ENCODE data around the gene TMEM222. TPM values are rescaled to one million over a fixed set of nuclear protein-coding genes. Genes with fewer than 3 reads are reported as not detected.

TMEM222 gene
- total and polyA plus RNA-seq, 10 of the 15 experiments (the other 5 are each of a cell fraction or from before 2014, with no cell fraction given): 3.8 to 43.5 (median 35.4) TPM

DNA sequence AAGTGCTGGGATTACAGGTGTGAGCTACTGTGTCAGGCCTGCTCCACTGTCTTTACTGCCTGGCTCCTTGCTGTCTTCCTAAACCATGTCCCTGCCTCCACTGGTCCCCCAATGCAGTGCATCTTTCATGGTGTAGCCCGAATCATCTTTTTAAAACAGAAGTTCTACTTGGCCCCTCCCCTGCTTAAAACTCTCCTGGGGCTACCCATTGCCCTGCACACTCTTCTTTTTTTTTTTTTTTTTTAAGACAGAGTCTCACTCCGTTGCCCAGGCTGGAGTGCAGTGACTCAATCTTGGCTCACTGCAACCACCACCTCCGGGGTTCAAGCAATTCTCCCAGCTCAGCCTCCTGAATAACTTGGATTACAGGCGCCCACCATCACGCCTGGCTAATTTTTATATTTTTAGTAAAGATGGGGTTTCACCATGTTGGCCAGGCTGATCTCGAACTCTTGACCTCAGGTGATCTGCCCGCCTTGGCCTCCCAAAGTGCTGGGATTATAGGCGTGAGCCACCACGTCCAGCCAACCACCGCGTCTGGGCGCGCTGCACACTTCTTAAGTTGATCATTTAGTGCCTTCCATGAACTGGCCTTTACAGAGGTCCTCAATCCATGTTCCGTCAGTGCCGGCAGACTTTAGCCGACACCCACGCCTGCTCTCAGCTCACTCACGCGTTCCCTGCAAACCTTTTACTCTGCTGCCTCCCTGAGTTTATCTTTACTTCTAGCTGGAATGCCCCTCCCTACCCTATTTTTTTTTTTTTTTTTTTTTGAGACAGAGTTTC is 50.3 kb downstream of the TMEM222 start:
- H2AFZ ChIP-seq (ENCODE audit: control insufficient read depth, low read depth, low read length): no peak overlapping the region
- H3K36me3 ChIP-seq (ENCODE audit: control insufficient read depth in 2 of 2, insufficient read depth in 2 of 2, low read length in 1 of 2): no peaks in the 10 kb centered on the region
- TF ChIP-seq, protein P1, sequence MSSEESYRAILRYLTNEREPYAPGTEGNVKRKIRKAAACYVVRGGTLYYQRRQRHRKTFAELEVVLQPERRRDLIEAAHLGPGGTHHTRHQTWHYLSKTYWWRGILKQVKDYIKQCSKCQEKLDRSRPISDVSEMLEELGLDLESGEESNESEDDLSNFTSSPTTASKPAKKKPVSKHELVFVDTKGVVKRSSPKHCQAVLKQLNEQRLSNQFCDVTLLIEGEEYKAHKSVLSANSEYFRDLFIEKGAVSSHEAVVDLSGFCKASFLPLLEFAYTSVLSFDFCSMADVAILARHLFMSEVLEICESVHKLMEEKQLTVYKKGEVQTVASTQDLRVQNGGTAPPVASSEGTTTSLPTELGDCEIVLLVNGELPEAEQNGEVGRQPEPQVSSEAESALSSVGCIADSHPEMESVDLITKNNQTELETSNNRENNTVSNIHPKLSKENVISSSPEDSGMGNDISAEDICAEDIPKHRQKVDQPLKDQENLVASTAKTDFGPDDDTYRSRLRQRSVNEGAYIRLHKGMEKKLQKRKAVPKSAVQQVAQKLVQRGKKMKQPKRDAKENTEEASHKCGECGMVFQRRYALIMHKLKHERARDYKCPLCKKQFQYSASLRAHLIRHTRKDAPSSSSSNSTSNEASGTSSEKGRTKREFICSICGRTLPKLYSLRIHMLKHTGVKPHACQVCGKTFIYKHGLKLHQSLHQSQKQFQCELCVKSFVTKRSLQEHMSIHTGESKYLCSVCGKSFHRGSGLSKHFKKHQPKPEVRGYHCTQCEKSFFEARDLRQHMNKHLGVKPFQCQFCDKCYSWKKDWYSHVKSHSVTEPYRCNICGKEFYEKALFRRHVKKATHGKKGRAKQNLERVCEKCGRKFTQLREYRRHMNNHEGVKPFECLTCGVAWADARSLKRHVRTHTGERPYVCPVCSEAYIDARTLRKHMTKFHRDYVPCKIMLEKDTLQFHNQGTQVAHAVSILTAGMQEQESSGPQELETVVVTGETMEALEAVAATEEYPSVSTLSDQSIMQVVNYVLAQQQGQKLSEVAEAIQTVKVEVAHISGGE (CRISPR knock-in tag; IDR thresholded peaks at IDR 0.05): no peak
- no peak for TF ChIP-seq RELA (IDR thresholded peaks at IDR 0.05; ENCODE audit: borderline replicate concordance, partially characterized antibody)
- no peak for TF ChIP-seq SUZ12 (IDR thresholded peaks at IDR 0.05; ENCODE audit: unreplicated experiment)
- no peak for TF ChIP-seq CHD2 (IDR thresholded peaks at IDR 0.05; ENCODE audit: borderline replicate concordance, low read depth, low read length)
- no peak for TF ChIP-seq CBX3 (IDR thresholded peaks at IDR 0.05; ENCODE audit: borderline replicate concordance, low read depth)
- no peak for TF ChIP-seq CBX5 (IDR thresholded peaks at IDR 0.05; ENCODE audit: low read depth)
- TF ChIP-seq GABPA (IDR thresholded peaks at IDR 0.05; ENCODE audit: low read depth): no peak
- no peak for TF ChIP-seq NFYB (IDR thresholded peaks at IDR 0.05; ENCODE audit: insufficient read depth, low read depth, low read length)
- TF ChIP-seq, protein P2, sequence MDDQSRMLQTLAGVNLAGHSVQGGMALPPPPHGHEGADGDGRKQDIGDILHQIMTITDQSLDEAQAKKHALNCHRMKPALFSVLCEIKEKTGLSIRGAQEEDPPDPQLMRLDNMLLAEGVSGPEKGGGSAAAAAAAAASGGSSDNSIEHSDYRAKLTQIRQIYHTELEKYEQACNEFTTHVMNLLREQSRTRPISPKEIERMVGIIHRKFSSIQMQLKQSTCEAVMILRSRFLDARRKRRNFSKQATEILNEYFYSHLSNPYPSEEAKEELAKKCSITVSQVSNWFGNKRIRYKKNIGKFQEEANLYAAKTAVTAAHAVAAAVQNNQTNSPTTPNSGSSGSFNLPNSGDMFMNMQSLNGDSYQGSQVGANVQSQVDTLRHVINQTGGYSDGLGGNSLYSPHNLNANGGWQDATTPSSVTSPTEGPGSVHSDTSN (IDR thresholded peaks at IDR 0.05; ENCODE audit: insufficient replicate concordance, low read depth, low read length): no peak
- SMC1A ChIA-PET (ENCODE audit: uncharacterized antibody, unreplicated experiment): no interaction called here
- no TSS peak for BruUV-seq (replicated peaks)
- no peak overlapping the region for H3K27ac ChIP-seq (ENCODE audit: control insufficient read depth, insufficient read depth)
- no peak for DNase-seq (ENCODE audit: low read depth, low spot score)
- no peaks in the 10 kb centered on the region for H3K9me3 ChIP-seq (replicated peaks; ENCODE audit: control insufficient read depth, insufficient read depth, low read length)
- intact Hi-C loops (cut with micrococcal nuclease; ENCODE audit: unreplicated experiment): no loop called here
- no peaks in the 10 kb centered on the region; a peak in 1 of 4 replicates for H3K27me3 ChIP-seq (replicated peaks in 1 of 2; ENCODE audit: control insufficient read depth in 2 of 2, insufficient read depth in 2 of 2, low read length in 1 of 2)
- H3K4me2 ChIP-seq (ENCODE audit: control insufficient read depth, insufficient read depth): no peak overlapping the region
- no peaks in the 10 kb centered on the region for H3K79me2 ChIP-seq (ENCODE audit: control insufficient read depth, insufficient read depth, low read length)
- no peak overlapping the region for H3K9ac ChIP-seq (ENCODE audit: control insufficient read depth, insufficient read depth, low read length)
- no peak for ATAC-seq
- no peak for FAIRE-seq
- RAD21 ChIA-PET (ENCODE audit: unreplicated experiment): no interaction called here
- 69% methylated on average over 19 of the region's 19 CpGs for WGBS (ENCODE audit: insufficient coverage, insufficient replicate concordance, low lambda C conversion rate, missing lambda C conversion rate)
- peaks cover 10% of the 10 kb centered on the region for H3K4me1 ChIP-seq (ENCODE audit: control insufficient read depth, insufficient read depth, low read length)
- POLR2A ChIA-PET: interaction anchor here (0.6 kb wide), 3 partner anchors 27 to 45 kb away, joined by 3 to 5 read pairs (median 4); no protein-coding TSS in a partner anchor
- H4K20me1 ChIP-seq (ENCODE audit: control insufficient read depth, insufficient read depth): no peaks in the 10 kb centered on the region; the same call in 1 of the 2 replicates
- in situ Hi-C loops (cut with MboI): no loop called here
- H3K4me3 ChIP-seq: no peak overlapping the region
- CTCF ChIA-PET: interaction anchor here (0.6 to 2.3 kb wide), 7 partner anchors 16 to 269 kb away, joined by 3 to 12 read pairs (median 3); no protein-coding TSS in a partner anchor

Data from GM12878 (cell line).